Stomach (tissue), 9 donors: ENCODE measurements around the gene EFCAB11. TPM values are rescaled to one million over a fixed set of nuclear protein-coding genes. Genes with fewer than 3 reads are reported as not detected.

ENCODE experiments used
- DNase-seq, 2 donors: peaks; one replicate each; pipeline versions ENCODE4 v3.0.0 to v3.0.0-alpha.2; 2013 to 2019
- H3K27ac ChIP-seq, 5 donors: fragments of 200-600 bp in 4 of 5; sonication (generic) in 4 of 5; one replicate each; pipeline ENCODE4 v1.5.1; 2013 to 2019; ENCODE audit warnings: mild to moderate bottlenecking in 1 of 5, moderate library complexity in 1 of 5
- H3K27me3 ChIP-seq, 3 donors: fragments of 200-600 bp; sonication (generic); one replicate each; pipeline ENCODE4 v1.5.1; 2017 to 2019; ENCODE audit warnings: mixed run types in 1 of 3
- H3K36me3 ChIP-seq, 4 donors: fragments of 200-600 bp; sonication (generic); 1 replicate in 3 of 4; 2 replicates in 1 of 4; pipeline ENCODE4 v1.5.1; 2016 to 2019
- H3K4me1 ChIP-seq, 4 donors: fragments of 200-600 bp; sonication (generic); one replicate each; pipeline ENCODE4 v1.5.1; 2016 to 2019
- H3K4me3 ChIP-seq, 4 donors: fragments of 200-600 bp; sonication (generic) in 3 of 4; one replicate each; pipeline ENCODE4 v1.5.1; 2016 to 2019; ENCODE audit warnings: mild to moderate bottlenecking in 1 of 4
- H3K9me3 ChIP-seq, 4 donors: fragments of 200-600 bp; sonication (generic); one replicate each; pipeline ENCODE4 v1.5.1; 2016 to 2019
- EP300 ChIP-seq: sonication (generic); formaldehyde crosslinking; IDR thresholded peaks from one replicate; pipeline ENCODE4 v1.6.1; 2017; ENCODE audit warnings: antibody characterized with exemption
- POLR2A ChIP-seq, 4 donors: fragments of 450-650 bp; IDR thresholded peaks; one replicate each; pipeline ENCODE4 v1.6.1; 2016; ENCODE audit warnings: antibody characterized with exemption in 4 of 4, control low read depth in 2 of 4, mild to moderate bottlenecking in 1 of 4, moderate library complexity in 1 of 4
- POLR2AphosphoS5 ChIP-seq, 3 donors: sonication (generic); formaldehyde crosslinking; IDR thresholded peaks; one replicate each; pipeline ENCODE4 v1.6.1; 2016; ENCODE audit warnings: antibody characterized with exemption in 3 of 3
- WGBS, 5 donors: extraction: QIAGEN DNeasy Blood & Tissue Kit in 3 of 5; methylation state at CpG; one replicate each; pipeline versions ENCODE4 v1.1.5 to v1.1.7; 2013 to 2018; 5-methylcytosine and 5-hydroxymethylcytosine counted together
- intact Hi-C: fragments of 100-400 bp; cut with DNase I; formaldehyde crosslinking; loops from one replicate; pipeline ENCODE4 v1.15.1; 2023; ENCODE audit warnings: low total_unique reads
- polyA plus RNA-seq, 3 donors: library from polyadenylated mRNA; stranded (reverse); fragments of 200-250 nt; gene quantifications; one replicate each; pipeline ENCODE4 v1.2.3, GENCODE V29; 2013
- total RNA-seq, 5 donors: library from RNA; depleted of rRNA; stranded (reverse); fragments of >200 nt; gene quantifications; one replicate each; pipeline versions ENCODE4 v1.1.0 to v1.2.3, GENCODE V29; 2014 to 2016
- TF ChIP-seq, protein P1 (sequence below), 7 experiments: fragments of 450-650 bp in 4 of 7; fragments of 200-600 bp in 3 of 7; sonication (generic) in 3 of 7; IDR thresholded peaks; one replicate each; pipeline ENCODE4 v1.5.1; 2016 to 2019; ENCODE audit warnings: antibody characterized with exemption in 7 of 7, control low read depth in 2 of 7, mild to moderate bottlenecking in 1 of 7
- donor health status: healthy with polysubstance abuse.
- donor health status: Bipolar disorder and iron deficiency.
- donor health status: healthy.

Gene EFCAB11
- total and polyA plus RNA-seq, 8 donors, result 4.5 to 20.4 (median 10.0) TPM

DNA sequence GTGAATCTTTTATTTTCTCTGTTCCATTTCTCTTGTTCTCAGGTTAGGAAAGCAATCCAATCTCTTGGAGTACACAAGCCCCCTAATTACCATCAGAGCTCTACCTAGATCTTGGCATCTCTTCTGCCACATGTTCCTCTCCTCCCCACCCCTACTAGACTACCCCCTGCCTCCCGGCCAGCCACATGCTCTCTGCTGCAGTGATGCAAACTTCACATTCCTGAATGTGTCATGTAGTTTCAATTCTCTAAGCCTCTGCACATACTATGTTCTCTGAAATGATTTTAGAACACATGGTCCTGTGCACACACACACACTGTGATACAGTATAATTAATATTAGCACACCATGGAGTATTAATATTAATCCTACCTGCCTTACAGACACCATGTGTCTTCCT lies 104.6 kb downstream of the EFCAB11 start:
- DNase-seq, result no peak
- Histone ChIP-seq H3K9me3 (no peaks in the 10 kb centered on the region), H3K27me3 (no peaks in the 10 kb centered on the region), H3K27ac (no peak overlapping the region), H3K36me3 (no peaks in the 10 kb centered on the region), H3K4me3 (no peak overlapping the region), H3K4me1 (no peaks in the 10 kb centered on the region)
- TF ChIP-seq EP300, result no peak
- TF ChIP-seq, protein P1, sequence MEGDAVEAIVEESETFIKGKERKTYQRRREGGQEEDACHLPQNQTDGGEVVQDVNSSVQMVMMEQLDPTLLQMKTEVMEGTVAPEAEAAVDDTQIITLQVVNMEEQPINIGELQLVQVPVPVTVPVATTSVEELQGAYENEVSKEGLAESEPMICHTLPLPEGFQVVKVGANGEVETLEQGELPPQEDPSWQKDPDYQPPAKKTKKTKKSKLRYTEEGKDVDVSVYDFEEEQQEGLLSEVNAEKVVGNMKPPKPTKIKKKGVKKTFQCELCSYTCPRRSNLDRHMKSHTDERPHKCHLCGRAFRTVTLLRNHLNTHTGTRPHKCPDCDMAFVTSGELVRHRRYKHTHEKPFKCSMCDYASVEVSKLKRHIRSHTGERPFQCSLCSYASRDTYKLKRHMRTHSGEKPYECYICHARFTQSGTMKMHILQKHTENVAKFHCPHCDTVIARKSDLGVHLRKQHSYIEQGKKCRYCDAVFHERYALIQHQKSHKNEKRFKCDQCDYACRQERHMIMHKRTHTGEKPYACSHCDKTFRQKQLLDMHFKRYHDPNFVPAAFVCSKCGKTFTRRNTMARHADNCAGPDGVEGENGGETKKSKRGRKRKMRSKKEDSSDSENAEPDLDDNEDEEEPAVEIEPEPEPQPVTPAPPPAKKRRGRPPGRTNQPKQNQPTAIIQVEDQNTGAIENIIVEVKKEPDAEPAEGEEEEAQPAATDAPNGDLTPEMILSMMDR (IDR thresholded peaks at IDR 0.05), result no peak
- TF ChIP-seq POLR2AphosphoS5 (IDR thresholded peaks at IDR 0.05), result no peak
- TF ChIP-seq POLR2A (IDR thresholded peaks at IDR 0.05), result no peak
- intact Hi-C loops, result no loop called here
- 80 to 100% (median 97%) methylated on average over 1 of the region's 1 CpG for WGBS, 5 donors

GRCh38 chr14:89848165-89848564 lies 106.4 kb downstream of the EFCAB11 start:
- H3K4me3 ChIP-seq, result no peak overlapping the region
- TF ChIP-seq, protein P1 (IDR thresholded peaks at IDR 0.05), result peak in 1 of 7 experiments; percentile 18
- no peak for TF ChIP-seq EP300
- intact Hi-C loops, result no loop called here
- WGBS, 5 donors, result 73 to 86% (median 83%) methylated on average over 2 of the region's 2 CpGs
- no peaks in the 10 kb centered on the region for H3K9me3 ChIP-seq
- DNase-seq, result no peak
- H3K27ac ChIP-seq, result no peak overlapping the region
- H3K4me1 ChIP-seq, result no peaks in the 10 kb centered on the region
- H3K27me3 ChIP-seq, result no peaks in the 10 kb centered on the region
- no peaks in the 10 kb centered on the region for H3K36me3 ChIP-seq

DNA sequence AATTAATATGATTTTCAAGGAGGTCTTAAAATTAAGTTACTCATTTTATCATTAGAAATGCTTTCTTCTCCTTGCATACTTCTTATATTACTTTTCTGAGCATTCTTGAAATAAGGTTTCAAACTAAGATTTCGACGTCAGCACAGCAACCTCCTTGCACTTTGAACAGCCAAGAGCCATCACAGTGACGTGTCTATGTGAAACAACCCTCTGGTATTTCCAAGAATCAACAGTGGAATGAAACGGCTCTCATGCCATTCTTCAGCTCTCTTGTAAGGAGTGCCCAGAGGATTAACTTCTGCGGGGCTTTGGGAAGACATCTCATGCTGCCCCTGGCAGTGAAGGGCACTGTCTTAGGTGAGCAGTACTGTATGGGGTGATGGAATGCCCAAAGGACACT lies 109.2 kb downstream of the EFCAB11 start:
- Histone ChIP-seq H3K27ac (no peak overlapping the region), H3K4me1 (peaks cover 0 to 8% (median 0%) of the 10 kb centered on the region in 4 donors), H3K9me3 (no peaks in the 10 kb centered on the region), H3K4me3 (no peak overlapping the region), H3K36me3 (no peaks in the 10 kb centered on the region), H3K27me3 (no peaks in the 10 kb centered on the region)
- intact Hi-C loops, result no loop called here
- TF ChIP-seq EP300 (no peak), POLR2A (IDR thresholded peaks at IDR 0.05) (no peak), POLR2AphosphoS5 (IDR thresholded peaks at IDR 0.05) (no peak)
- TF ChIP-seq, protein P1 (IDR thresholded peaks at IDR 0.05), result no peak
- peak in 1 of 2 donors; percentile 35 for DNase-seq
- 63 to 86% (median 71%) methylated on average over 5 of the region's 5 CpGs for WGBS, 5 donors

DNA sequence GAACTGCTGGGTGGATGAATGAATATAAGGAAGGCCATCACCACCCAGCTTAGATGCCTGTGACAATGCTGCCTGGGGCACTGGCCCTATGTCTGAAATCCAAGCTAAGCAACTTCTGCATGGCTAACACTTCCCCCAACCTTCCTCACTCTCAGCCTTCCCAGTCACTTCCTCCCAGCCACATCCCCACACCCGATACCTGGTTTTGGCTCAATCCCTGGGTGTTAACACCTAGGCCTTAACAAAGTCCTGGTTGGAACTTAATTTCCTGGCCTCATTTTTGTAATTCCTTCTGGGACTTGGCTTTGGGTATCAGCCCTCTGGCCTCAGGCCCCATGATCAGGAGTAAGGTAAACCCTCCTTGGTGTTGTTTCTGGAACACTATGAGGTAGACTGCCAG lies 110.0 kb downstream of the EFCAB11 start:
- intact Hi-C loops, result no loop called here
- WGBS, 5 donors, result 79 to 100% (median 87%) methylated on average over 1 of the region's 1 CpG
- H3K9me3 ChIP-seq, result no peaks in the 10 kb centered on the region
- H3K36me3 ChIP-seq, result no peaks in the 10 kb centered on the region
- TF ChIP-seq POLR2AphosphoS5 (IDR thresholded peaks at IDR 0.05) (no peak), EP300 (no peak), POLR2A (IDR thresholded peaks at IDR 0.05) (no peak)
- TF ChIP-seq, protein P1 (IDR thresholded peaks at IDR 0.05), result no peak
- DNase-seq, result no peak
- H3K27me3 ChIP-seq, result no peaks in the 10 kb centered on the region
- H3K4me3 ChIP-seq, result no peak overlapping the region
- no peak overlapping the region for H3K27ac ChIP-seq
- peaks cover 0 to 8% (median 0%) of the 10 kb centered on the region in 4 donors for H3K4me1 ChIP-seq
